ENCODE data around the gene EXOC3L2. TPM values are rescaled to one million over a fixed set of nuclear protein-coding genes. Genes with fewer than 3 reads are reported as not detected.

EXOC3L2 gene
- total and polyA plus RNA-seq, 7 donors = 0.14 to 1.7 (median 0.51) TPM; not detected in 3

- no peaks in the 10 kb centered on the region for H3K9me3 ChIP-seq
- H3K27ac ChIP-seq = no peak overlapping the region
- peaks cover 0 to 5% (median 0%) of the 10 kb centered on the region in 4 donors for H3K36me3 ChIP-seq
- H3K4me1 ChIP-seq = peaks cover 0 to 26% (median 21%) of the 10 kb centered on the region in 4 donors
- intact Hi-C loops (cut with DNase I) = no loop called here
- no peaks in the 10 kb centered on the region for H3K27me3 ChIP-seq
- no peak overlapping the region for H3K4me3 ChIP-seq
- no peak for DNase-seq
- 95 to 97% methylated on average over 5 of the region's 5 CpGs for WGBS, 2 donors
- TF ChIP-seq EP300 (IDR thresholded peaks at IDR 0.05) (no peak), POLR2AphosphoS5 (IDR thresholded peaks at IDR 0.05) (no peak), POLR2A (IDR thresholded peaks at IDR 0.05) (no peak), CTCF (IDR thresholded peaks at IDR 0.05) (no peak)
Observed at GRCh38 chr19:45184115-45184514, 61.1 kb downstream of the EXOC3L2 start.

DNA sequence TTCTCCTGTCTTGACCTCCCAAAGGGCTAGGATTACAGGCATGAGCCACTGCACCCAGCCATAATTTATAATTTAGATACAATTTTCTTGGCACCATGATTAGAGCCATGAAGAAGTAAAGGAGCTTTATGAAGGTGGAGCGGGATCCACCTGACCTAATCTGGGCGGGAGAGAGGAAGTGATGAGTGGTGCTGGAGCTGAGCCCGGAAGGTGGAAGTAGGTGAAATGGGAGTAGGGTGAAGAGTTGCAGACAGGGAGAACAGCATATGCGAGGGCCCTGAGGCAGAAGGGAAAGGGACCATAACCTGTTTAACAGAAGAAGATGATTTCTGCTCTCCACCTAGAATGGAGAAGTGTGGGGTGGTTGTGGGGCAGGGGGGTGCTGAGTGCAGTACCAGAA lies 62.4 kb downstream of the EXOC3L2 start:
- peaks cover 0 to 5% (median 0%) of the 10 kb centered on the region in 4 donors for H3K36me3 ChIP-seq
- no peak overlapping the region for H3K27ac ChIP-seq
- H3K9me3 ChIP-seq = no peaks in the 10 kb centered on the region
- peaks cover 0 to 28% (median 22%) of the 10 kb centered on the region in 4 donors for H3K4me1 ChIP-seq
- no peak overlapping the region for H3K4me3 ChIP-seq
- no peak for TF ChIP-seq EP300 (IDR thresholded peaks at IDR 0.05)
- no peak for TF ChIP-seq POLR2AphosphoS5 (IDR thresholded peaks at IDR 0.05)
- TF ChIP-seq CTCF (IDR thresholded peaks at IDR 0.05) = no peak
- no peak for TF ChIP-seq POLR2A (IDR thresholded peaks at IDR 0.05)
- no peaks in the 10 kb centered on the region for H3K27me3 ChIP-seq
- intact Hi-C loops (cut with DNase I) = no loop called here
- 35 to 75% methylated on average over 4 of the region's 4 CpGs for WGBS, 2 donors
- no peak for DNase-seq

GRCh38 chr19:45180936-45181335 lies 64.3 kb downstream of the EXOC3L2 start:
- intact Hi-C loops (cut with DNase I) = no loop called here
- Histone ChIP-seq H3K36me3 (peaks cover 0 to 5% (median 0%) of the 10 kb centered on the region in 4 donors), H3K27ac (no peak overlapping the region), H3K27me3 (no peaks in the 10 kb centered on the region), H3K4me1 (peaks cover 0 to 38% (median 30%) of the 10 kb centered on the region in 4 donors), H3K9me3 (no peaks in the 10 kb centered on the region), H3K4me3 (no peak overlapping the region)
- TF ChIP-seq POLR2AphosphoS5 (IDR thresholded peaks at IDR 0.05) (no peak), CTCF (IDR thresholded peaks at IDR 0.05) (no peak), POLR2A (IDR thresholded peaks at IDR 0.05) (no peak), EP300 (IDR thresholded peaks at IDR 0.05) (no peak)
- no peak for DNase-seq
- WGBS, 2 donors = 76 to 87% methylated on average over 7 of the region's 7 CpGs

DNA sequence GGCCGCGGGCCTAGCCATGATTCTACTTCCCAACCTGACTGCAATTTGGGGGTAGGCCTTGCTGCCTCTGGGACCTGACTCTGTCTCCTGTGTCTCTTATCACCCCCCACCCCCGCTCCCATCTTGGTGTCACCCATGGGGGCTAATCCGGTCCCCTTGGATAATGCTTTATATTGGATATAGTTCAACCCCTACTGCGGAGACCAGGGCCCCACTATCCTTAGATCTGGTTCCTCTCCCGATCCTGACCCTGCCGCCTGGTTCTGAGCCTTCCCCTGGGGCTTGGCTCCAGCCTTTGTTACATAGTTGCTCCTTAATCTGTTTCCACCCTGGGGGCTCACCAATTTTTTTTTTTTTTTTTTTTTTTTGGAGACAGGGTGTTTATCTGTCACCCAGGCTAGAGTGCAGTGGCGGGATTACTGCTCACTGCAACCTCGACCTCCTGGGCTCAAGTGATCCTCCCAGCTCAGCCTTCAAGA lies 65.3 kb downstream of the EXOC3L2 start:
- peaks cover 0 to 5% (median 0%) of the 10 kb centered on the region in 4 donors for H3K36me3 ChIP-seq
- H3K4me3 ChIP-seq = peak overlapping the region; percentile 68 to 89 (median 81)
- no peak for DNase-seq
- intact Hi-C loops (cut with DNase I) = loop anchor here (2.0 to 5.0 kb wide), 3 partner anchors 71 to 163 kb away; partner anchors contain the start of genes MARK4 and PPP1R37
- no peaks in the 10 kb centered on the region for H3K9me3 ChIP-seq
- TF ChIP-seq POLR2A (IDR thresholded peaks at IDR 0.05) (no peak), EP300 (IDR thresholded peaks at IDR 0.05) (no peak), CTCF (IDR thresholded peaks at IDR 0.05) (no peak), POLR2AphosphoS5 (IDR thresholded peaks at IDR 0.05) (no peak)
- peak overlapping the region; percentile 82 to 93 (median 88) for H3K27ac ChIP-seq
- H3K27me3 ChIP-seq = no peaks in the 10 kb centered on the region
- peaks cover 0 to 38% (median 30%) of the 10 kb centered on the region in 4 donors for H3K4me1 ChIP-seq
- WGBS, 2 donors = 48 to 69% methylated on average over 9 of the region's 9 CpGs
